Keratinocyte (primary cell): Measurements from ENCODE around the gene HEXIM1. TPM values are rescaled to one million over a fixed set of nuclear protein-coding genes. Genes with fewer than 3 reads are reported as not detected.

Experiments used
- DNase-seq: peaks from one replicate; pipeline ENCODE4 v3.0.0-alpha.2; 2011; ENCODE audit warnings: low read depth, missing footprints, low spot score
- FAIRE-seq: peaks from 2 replicates; lab custom pipeline; 2011; peaks lifted over from hg19 to GRCh38; lab: Jason Lieb, UNC
- H2AFZ ChIP-seq: 2 replicates; pipeline ENCODE4 v1.6.0; 2012; ENCODE audit warnings: low read length, control low read depth, inconsistent platforms; ENCODE audit not compliant: control insufficient read depth
- H3K27ac ChIP-seq: 2 replicates; pipeline ENCODE4 v1.5.1; 2011; ENCODE audit warnings: low read length; ENCODE audit not compliant: control insufficient read depth, insufficient read depth
- H3K27me3 ChIP-seq: 3 replicates; pipeline ENCODE4 v1.6.0; 2011; ENCODE audit warnings: low read length; ENCODE audit not compliant: control insufficient read depth, insufficient read depth; ENCODE audit errors: extremely low read depth
- H3K36me3 ChIP-seq, 2 experiments: 2 replicates in 1 of 2; 3 replicates in 1 of 2; pipeline ENCODE4 v1.5.1; 2011; ENCODE audit warnings: low read length in 2 of 2, mild to moderate bottlenecking in 1 of 2; ENCODE audit not compliant: control insufficient read depth in 2 of 2, insufficient read depth in 2 of 2; ENCODE audit errors: extremely low read depth in 1 of 2
- H3K4me1 ChIP-seq: 3 replicates; pipeline ENCODE4 v1.5.1; 2011; ENCODE audit warnings: low read length; ENCODE audit not compliant: control insufficient read depth, insufficient read depth; ENCODE audit errors: extremely low read depth
- H3K4me2 ChIP-seq: 3 replicates; pipeline ENCODE4 v1.6.0; 2011; ENCODE audit warnings: low read depth, low read length; ENCODE audit not compliant: control insufficient read depth, insufficient read depth; ENCODE audit errors: extremely low read depth
- H3K4me3 ChIP-seq, 3 experiments: fragments of 200-600 bp in 1 of 3; sonication (generic) in 1 of 3; 2 replicates in 2 of 3; 3 replicates in 1 of 3; pipeline ENCODE4 v1.5.1; 2011 to 2016; ENCODE audit warnings: low read length in 3 of 3, mild to moderate bottlenecking in 3 of 3, control low read depth in 2 of 3, inconsistent platforms in 1 of 3, low read depth in 1 of 3, mixed read lengths in 1 of 3, mixed run types in 1 of 3, moderate library complexity in 1 of 3; ENCODE audit not compliant: control insufficient read depth in 2 of 3, insufficient read depth in 2 of 3; ENCODE audit errors: extremely low read depth in 1 of 3
- H3K79me2 ChIP-seq: 2 replicates; pipeline ENCODE4 v1.6.0; 2012; ENCODE audit warnings: low read length; ENCODE audit not compliant: control insufficient read depth, insufficient read depth
- H3K9ac ChIP-seq: 3 replicates; pipeline ENCODE4 v1.6.0; 2011; ENCODE audit warnings: low read length; ENCODE audit not compliant: control insufficient read depth, insufficient read depth; ENCODE audit errors: extremely low read depth
- H3K9me1 ChIP-seq: 3 replicates; pipeline ENCODE4 v1.6.0; 2011; ENCODE audit warnings: low read length; ENCODE audit not compliant: control insufficient read depth, insufficient read depth; ENCODE audit errors: extremely low read depth
- H3K9me3 ChIP-seq: 2 replicates; pipeline ENCODE4 v1.5.1; 2012; ENCODE audit warnings: low read depth, low read length; ENCODE audit not compliant: control insufficient read depth
- H4K20me1 ChIP-seq: 3 replicates; pipeline ENCODE4 v1.6.0; 2011; ENCODE audit warnings: low read length; ENCODE audit not compliant: control insufficient read depth, insufficient read depth; ENCODE audit errors: extremely low read depth
- CTCF ChIP-seq, 3 experiments: IDR thresholded peaks in 1 of 3; conservative IDR thresholded peaks in 1 of 3; optimal IDR thresholded peaks in 1 of 3; 2 replicates in 2 of 3; 3 replicates in 1 of 3; pipeline versions ENCODE3 to v1.5.1; 2011; ENCODE audit warnings: low read length in 3 of 3, mild to moderate bottlenecking in 3 of 3, moderate library complexity in 2 of 3, control low read depth in 1 of 3, inconsistent platforms in 1 of 3; ENCODE audit not compliant: insufficient read depth in 2 of 3; ENCODE audit errors: extremely low read depth in 1 of 3
- EZH2 ChIP-seq: IDR thresholded peaks from one replicate; pipeline ENCODE4 v1.6.1; 2012; ENCODE audit warnings: inconsistent platforms, mild to moderate bottlenecking, low read length, moderate library complexity
- dilution Hi-C: fragments of 300-500 bp; cut with MboI; formaldehyde crosslinking; loops from one replicate; pipeline ENCODE4 v1.7.0; 2020; ENCODE audit warnings: low sequenced_read_pairs; ENCODE audit not compliant: extremely low pct_ligation_motif_present
- polyA plus RNA-seq, 5 experiments: library from polyadenylated mRNA; depleted of rRNA in 3 of 5; stranded (reverse) in 3 of 5; stranded (forward) in 1 of 5; unstranded in 1 of 5; fragments of >200 nt; gene quantifications; 1 replicate in 1 of 5; 2 replicates in 3 of 5; 3 replicates in 1 of 5; pipeline versions ENCODE4 v1.2.1 to v1.2.3, GENCODE V29; 2011 to 2012; ENCODE audit warnings: missing spikeins in 2 of 5, low read depth in 1 of 5, low replicate concordance in 1 of 5

The HEXIM1 gene
- polyA plus RNA-seq, 1 donor (not counting 4 experiments of a cell fraction or from before 2014, with no cell fraction given): 19.9 TPM

- H3K4me1 ChIP-seq: peaks cover 11% of the 10 kb centered on the region
- H3K9me1 ChIP-seq: no peaks in the 10 kb centered on the region
- H3K4me3 ChIP-seq: peak overlapping the region; percentile 34 to 61 (median 61)
- no peaks in the 10 kb centered on the region for H3K9me3 ChIP-seq
- TF ChIP-seq EZH2 (no peak), CTCF (optimal IDR thresholded peaks at IDR 0.05 in 1 of 3, IDR thresholded peaks at IDR 0.05 in 1 of 3, conservative IDR thresholded peaks at IDR 0.05 in 1 of 3; ENCODE audit: extremely low read depth in 1 of 3, insufficient read depth in 2 of 3, low read length in 3 of 3) (no peak)
- peak overlapping the region; percentile 23 for H3K27ac ChIP-seq
- no peak for DNase-seq
- H2AFZ ChIP-seq: peak overlapping the region; percentile 83
- no peak for FAIRE-seq
- peaks cover 0 to 4% of the 10 kb centered on the region in 2 experiments for H3K36me3 ChIP-seq
- dilution Hi-C loops: no loop called here
- H3K79me2 ChIP-seq: peaks cover 27% of the 10 kb centered on the region
- H3K4me2 ChIP-seq: peak overlapping the region; percentile 93
- H3K9ac ChIP-seq: peak overlapping the region; percentile 45
- H4K20me1 ChIP-seq: no peaks in the 10 kb centered on the region
- H3K27me3 ChIP-seq: no peaks in the 10 kb centered on the region
Measured at GRCh38 chr17:45162025-45162687, 13.9 kb downstream of the HEXIM1 start.

GRCh38 chr17:45164734-45165269 lies 16.5 kb downstream of the HEXIM1 start:
- TF ChIP-seq EZH2: no peak
- no peak overlapping the region for H3K27ac ChIP-seq
- no peaks in the 10 kb centered on the region for H4K20me1 ChIP-seq
- no peaks in the 10 kb centered on the region for H3K9me3 ChIP-seq
- no peaks in the 10 kb centered on the region for H3K27me3 ChIP-seq
- dilution Hi-C loops: no loop called here
- no peaks in the 10 kb centered on the region for H3K36me3 ChIP-seq
- H3K4me1 ChIP-seq: peaks cover 10% of the 10 kb centered on the region
- H3K9ac ChIP-seq: no peak overlapping the region
- no peak for FAIRE-seq
- H2AFZ ChIP-seq: no peak overlapping the region
- no peak overlapping the region for H3K4me3 ChIP-seq
- no peak for DNase-seq
- H3K4me2 ChIP-seq: no peak overlapping the region
- H3K9me1 ChIP-seq: no peaks in the 10 kb centered on the region
- H3K79me2 ChIP-seq: peaks cover 15% of the 10 kb centered on the region
